ENCODE measurements around the gene UNKL. TPM values are rescaled to one million over a fixed set of nuclear protein-coding genes. Genes with fewer than 3 reads are reported as not detected.

UNKL gene
- total RNA-seq, 1 experiment from 2014 or later: 18.8 TPM

GRCh38 chr16:1439058-1439698, 24.7 kb upstream of the UNKL start:
- ChIA-PET CTCF (no interaction called here), POLR2A (ENCODE audit: unreplicated experiment) (no interaction called here)
- no peaks in the 10 kb centered on the region for H3K79me2 ChIP-seq (ENCODE audit: low read length)
- no peak for DNase-seq
- no peak overlapping the region for H2AFZ ChIP-seq (ENCODE audit: low read length)
- H3K9me2 ChIP-seq (replicated peaks; ENCODE audit: low read length): no peaks in the 10 kb centered on the region
- H3K9ac ChIP-seq (ENCODE audit: low read length): no peak overlapping the region
- H4K20me1 ChIP-seq (ENCODE audit: low read length): no peaks in the 10 kb centered on the region
- no peak for ATAC-seq
- no peaks in the 10 kb centered on the region for H3K36me3 ChIP-seq (ENCODE audit: low read depth, low read length)
- intact Hi-C loops (cut with micrococcal nuclease): no loop called here
- no peaks in the 10 kb centered on the region for H3F3A ChIP-seq (ENCODE audit: low read length, unreplicated experiment)
- no peaks in the 10 kb centered on the region for H3K9me3 ChIP-seq (ENCODE audit: low read length)
- no peaks in the 10 kb centered on the region for H3K4me1 ChIP-seq (ENCODE audit: insufficient read depth, low read length)
- H3K4me2 ChIP-seq (ENCODE audit: low read length): no peak overlapping the region
- BruUV-seq (replicated peaks): no TSS peak
- H3K27me3 ChIP-seq (ENCODE audit: low read length): no peaks in the 10 kb centered on the region
- no peak overlapping the region for H3K27ac ChIP-seq (ENCODE audit: low read length)
- TF ChIP-seq EZH2phosphoT487 (IDR thresholded peaks at IDR 0.05; ENCODE audit: borderline replicate concordance, low read length) (no peak), EZH2 (IDR thresholded peaks at IDR 0.05; ENCODE audit: low read length, unreplicated experiment) (no peak), CTCF (conservative IDR thresholded peaks at IDR 0.05; ENCODE audit: low read depth, low read length) (no peak)
- no peak overlapping the region for H3K4me3 ChIP-seq (ENCODE audit: low read length)

- Histone ChIP-seq H3K4me1 (ENCODE audit: insufficient read depth, low read length) (no peaks in the 10 kb centered on the region), H3K27me3 (ENCODE audit: low read length) (no peaks in the 10 kb centered on the region), H3K27ac (ENCODE audit: low read length) (no peak overlapping the region), H3F3A (ENCODE audit: low read length, unreplicated experiment) (no peaks in the 10 kb centered on the region), H3K79me2 (ENCODE audit: low read length) (no peaks in the 10 kb centered on the region), H2AFZ (ENCODE audit: low read length) (no peak overlapping the region), H4K20me1 (ENCODE audit: low read length) (no peaks in the 10 kb centered on the region), H3K9me2 (replicated peaks; ENCODE audit: low read length) (no peaks in the 10 kb centered on the region), H3K9ac (ENCODE audit: low read length) (no peak overlapping the region), H3K4me2 (ENCODE audit: low read length) (no peak overlapping the region), H3K36me3 (ENCODE audit: low read depth, low read length) (no peaks in the 10 kb centered on the region), H3K9me3 (ENCODE audit: low read length) (no peaks in the 10 kb centered on the region), H3K4me3 (ENCODE audit: low read length) (no peak overlapping the region)
- ATAC-seq (no peak), DNase-seq (no peak)
- CTCF ChIA-PET: no interaction called here
- intact Hi-C loops (cut with micrococcal nuclease): no loop called here
- BruUV-seq (replicated peaks): no TSS peak
- POLR2A ChIA-PET (ENCODE audit: unreplicated experiment): no interaction called here
- no peak for TF ChIP-seq CTCF (conservative IDR thresholded peaks at IDR 0.05; ENCODE audit: low read depth, low read length)
Measured at GRCh38 chr16:1438229-1439057, 23.9 kb upstream of the UNKL start.

- H3K36me3 ChIP-seq (ENCODE audit: low read depth, low read length): no peaks in the 10 kb centered on the region
- no peak overlapping the region for H3K4me3 ChIP-seq (ENCODE audit: low read length)
- H2AFZ ChIP-seq (ENCODE audit: low read length): no peak overlapping the region
- H3K4me1 ChIP-seq (ENCODE audit: insufficient read depth, low read length): no peaks in the 10 kb centered on the region
- intact Hi-C loops (cut with micrococcal nuclease): no loop called here
- no peak for ATAC-seq
- no peak for DNase-seq
- ChIA-PET CTCF (interaction anchor here (0.6 kb wide), 1 partner anchor 286 kb away, joined by 3 read pairs; no protein-coding TSS in a partner anchor), POLR2A (ENCODE audit: unreplicated experiment) (no interaction called here)
- H4K20me1 ChIP-seq (ENCODE audit: low read length): no peaks in the 10 kb centered on the region
- no peaks in the 10 kb centered on the region for H3K27me3 ChIP-seq (ENCODE audit: low read length)
- H3K79me2 ChIP-seq (ENCODE audit: low read length): no peaks in the 10 kb centered on the region
- no peak overlapping the region for H3K4me2 ChIP-seq (ENCODE audit: low read length)
- no peaks in the 10 kb centered on the region for H3F3A ChIP-seq (ENCODE audit: low read length, unreplicated experiment)
- no peaks in the 10 kb centered on the region for H3K9me2 ChIP-seq (replicated peaks; ENCODE audit: low read length)
- H3K9ac ChIP-seq (ENCODE audit: low read length): no peak overlapping the region
- H3K27ac ChIP-seq (ENCODE audit: low read length): no peak overlapping the region
- H3K9me3 ChIP-seq (ENCODE audit: low read length): no peaks in the 10 kb centered on the region
- no TSS peak for BruUV-seq (replicated peaks)
- TF ChIP-seq EZH2 (IDR thresholded peaks at IDR 0.05; ENCODE audit: low read length, unreplicated experiment) (no peak), CTCF (conservative IDR thresholded peaks at IDR 0.05; ENCODE audit: low read depth, low read length) (no peak), EZH2phosphoT487 (IDR thresholded peaks at IDR 0.05; ENCODE audit: borderline replicate concordance, low read length) (no peak)
Measured at GRCh38 chr16:1437606-1438005, 23.1 kb upstream of the UNKL start.
